Nephron (organoid): ENCODE results near the gene SEMA4C.

Experiments
- H3K27ac Mint-ChIP-seq, 3 experiments: 2 replicates each; pipeline ENCODE4 v1.8.0; 2020; ENCODE audit warnings: mixed read lengths in 3 of 3, mild to moderate bottlenecking in 2 of 3, moderate library complexity in 1 of 3
- H3K27me3 Mint-ChIP-seq: 2 replicates; pipeline ENCODE4 v1.8.0; 2021; ENCODE audit warnings: low read depth, mild to moderate bottlenecking, moderate library complexity, mixed read lengths
- H3K36me3 Mint-ChIP-seq: 2 replicates; pipeline ENCODE4 v1.8.0; 2020; ENCODE audit warnings: low read depth, mixed read lengths
- H3K4me1 Mint-ChIP-seq: 2 replicates; pipeline ENCODE4 v1.8.0; 2020; ENCODE audit warnings: mixed read lengths
- H3K4me3 Mint-ChIP-seq, 3 experiments: 2 replicates each; pipeline ENCODE4 v1.8.0; 2020; ENCODE audit warnings: mild to moderate bottlenecking in 3 of 3, mixed read lengths in 3 of 3, moderate library complexity in 2 of 3
- H3K9me3 Mint-ChIP-seq: 2 replicates; pipeline ENCODE4 v1.8.0; 2020; ENCODE audit warnings: mixed read lengths
- CTCF ChIP-seq, 3 experiments: fragments of 200-600 bp; sonication (generic); IDR thresholded peaks; one replicate each; pipeline ENCODE4 v1.5.0; 2021; ENCODE audit warnings: antibody characterized with exemption in 3 of 3; ENCODE audit not compliant: unreplicated experiment in 3 of 3

SEMA4C gene

GRCh38 chr2:96900237-96900636 is 30.4 kb upstream of the SEMA4C start:
- no peak overlapping the region for H3K27ac Mint-ChIP-seq
- TF ChIP-seq CTCF (IDR thresholded peaks at IDR 0.05; ENCODE audit: unreplicated experiment in 3 of 3) = no peak
- peaks cover 46% of the 10 kb centered on the region for H3K4me1 Mint-ChIP-seq
- no peak overlapping the region for H3K4me3 Mint-ChIP-seq
- H3K36me3 Mint-ChIP-seq = no peaks in the 10 kb centered on the region
- no peaks in the 10 kb centered on the region for H3K9me3 Mint-ChIP-seq
- peaks cover 4% of the 10 kb centered on the region for H3K27me3 Mint-ChIP-seq

GRCh38 chr2:96899413-96899741 is 29.5 kb upstream of the SEMA4C start:
- H3K27ac Mint-ChIP-seq = peak overlapping the region in 2 of 3 experiments; percentile 14 to 35
- no peaks in the 10 kb centered on the region for H3K36me3 Mint-ChIP-seq
- TF ChIP-seq CTCF (IDR thresholded peaks at IDR 0.05; ENCODE audit: unreplicated experiment in 3 of 3) = no peak
- peaks cover 52% of the 10 kb centered on the region for H3K4me1 Mint-ChIP-seq
- peaks cover 4% of the 10 kb centered on the region for H3K27me3 Mint-ChIP-seq
- H3K4me3 Mint-ChIP-seq = no peak overlapping the region
- no peaks in the 10 kb centered on the region for H3K9me3 Mint-ChIP-seq

GRCh38 chr2:96898641-96899412 is 28.9 kb upstream of the SEMA4C start:
- Mint-ChIP-seq H3K27me3 (peaks cover 4% of the 10 kb centered on the region), H3K9me3 (no peaks in the 10 kb centered on the region), H3K36me3 (no peaks in the 10 kb centered on the region), H3K4me3 (peak overlapping the region in 1 of 3 experiments; percentile 8), H3K4me1 (peaks cover 48% of the 10 kb centered on the region), H3K27ac (peak overlapping the region; percentile 14 to 42 (median 35))
- no peak for TF ChIP-seq CTCF (IDR thresholded peaks at IDR 0.05; ENCODE audit: unreplicated experiment in 3 of 3)

- peaks cover 4% of the 10 kb centered on the region for H3K27me3 Mint-ChIP-seq
- peaks cover 49% of the 10 kb centered on the region for H3K4me1 Mint-ChIP-seq
- TF ChIP-seq CTCF (IDR thresholded peaks at IDR 0.05; ENCODE audit: unreplicated experiment in 3 of 3) = no peak
- no peaks in the 10 kb centered on the region for H3K9me3 Mint-ChIP-seq
- H3K27ac Mint-ChIP-seq = peak overlapping the region in 2 of 3 experiments; percentile 26 to 76
- no peak overlapping the region for H3K4me3 Mint-ChIP-seq
- H3K36me3 Mint-ChIP-seq = no peaks in the 10 kb centered on the region
Measured at GRCh38 chr2:96898135-96898505, 28.2 kb upstream of the SEMA4C start.

GRCh38 chr2:96897491-96898134 is 27.7 kb upstream of the SEMA4C start:
- Mint-ChIP-seq H3K4me3 (peak overlapping the region in 2 of 3 experiments; percentile 0), H3K27me3 (peaks cover 4% of the 10 kb centered on the region), H3K36me3 (no peaks in the 10 kb centered on the region), H3K9me3 (no peaks in the 10 kb centered on the region), H3K27ac (peak overlapping the region in 2 of 3 experiments; percentile 26 to 76), H3K4me1 (peaks cover 54% of the 10 kb centered on the region)
- no peak for TF ChIP-seq CTCF (IDR thresholded peaks at IDR 0.05; ENCODE audit: unreplicated experiment in 3 of 3)
